Measurements from ENCODE around the gene DCUN1D2. TPM values are rescaled to one million over a fixed set of nuclear protein-coding genes. Genes with fewer than 3 reads are reported as not detected.

DCUN1D2 gene
- total and polyA plus RNA-seq, 8 donors = 7.3 to 43.0 (median 21.7) TPM

DNA sequence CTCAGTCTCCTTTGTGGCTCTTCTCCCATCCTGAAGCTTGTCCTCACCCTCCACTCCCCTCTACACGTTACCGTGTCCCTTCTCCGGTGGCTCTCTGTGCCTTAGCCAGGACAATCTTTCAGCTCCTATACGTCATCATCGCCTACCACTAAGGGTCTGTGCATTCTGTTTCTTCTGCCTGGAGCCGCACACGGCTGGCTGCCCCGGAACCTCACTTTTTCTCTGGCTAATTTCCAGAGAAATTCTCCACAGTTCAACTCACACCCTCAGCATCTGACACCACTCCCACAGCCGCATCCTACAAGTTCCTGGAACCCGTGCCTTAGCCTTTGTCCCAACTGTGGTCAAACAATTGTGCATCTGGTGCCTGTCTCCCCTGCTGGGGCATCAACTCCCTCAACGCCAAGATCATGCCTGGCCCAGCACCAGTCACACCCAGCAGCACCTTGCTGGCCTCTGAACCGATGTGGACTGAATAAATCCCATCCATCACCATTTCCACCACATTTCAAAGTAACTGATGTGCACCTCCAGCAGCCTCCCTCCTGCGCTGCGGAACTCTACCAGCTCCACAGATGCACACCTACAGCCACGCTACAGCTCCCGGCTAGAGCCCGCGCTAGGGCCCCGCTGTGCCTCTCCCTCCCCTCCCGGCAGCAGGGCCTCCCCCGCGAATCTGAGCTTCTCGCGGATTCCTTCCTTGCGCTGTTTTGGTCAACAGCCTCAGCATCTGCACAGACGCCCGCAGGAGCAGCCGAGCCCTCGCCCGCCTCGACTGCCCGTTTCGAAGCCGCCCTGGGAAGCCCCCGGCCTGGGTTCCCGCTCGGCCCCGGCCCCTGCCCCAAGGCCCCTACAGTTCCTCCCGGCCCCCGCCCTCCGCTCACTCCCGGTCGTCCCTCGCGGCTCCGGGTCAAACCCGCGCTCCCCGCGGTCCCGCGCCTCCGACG lies 689 bp downstream of the DCUN1D2 start:
- Histone ChIP-seq H3K4me1 (peaks cover 50 to 72% (median 60%) of the 10 kb centered on the region in 4 donors), H3K9me3 (no peaks in the 10 kb centered on the region), H3K27ac (peak overlapping the region; percentile 90 to 96 (median 94)), H3K36me3 (no peaks in the 10 kb centered on the region), H3K4me3 (peak overlapping the region; percentile 87 to 97 (median 90)), H3K27me3 (no peaks in the 10 kb centered on the region)
- peak; percentile 38 to 67 for DNase-seq
- WGBS, 5 donors = 2 to 5% (median 5%) methylated on average over 23 to 54 of the region's 54 CpGs
- TF ChIP-seq EP300 (IDR thresholded peaks at IDR 0.05) (no peak), POLR2A (IDR thresholded peaks at IDR 0.05) (no peak), POLR2AphosphoS5 (IDR thresholded peaks at IDR 0.05) (no peak)
- TF ChIP-seq, protein P1, sequence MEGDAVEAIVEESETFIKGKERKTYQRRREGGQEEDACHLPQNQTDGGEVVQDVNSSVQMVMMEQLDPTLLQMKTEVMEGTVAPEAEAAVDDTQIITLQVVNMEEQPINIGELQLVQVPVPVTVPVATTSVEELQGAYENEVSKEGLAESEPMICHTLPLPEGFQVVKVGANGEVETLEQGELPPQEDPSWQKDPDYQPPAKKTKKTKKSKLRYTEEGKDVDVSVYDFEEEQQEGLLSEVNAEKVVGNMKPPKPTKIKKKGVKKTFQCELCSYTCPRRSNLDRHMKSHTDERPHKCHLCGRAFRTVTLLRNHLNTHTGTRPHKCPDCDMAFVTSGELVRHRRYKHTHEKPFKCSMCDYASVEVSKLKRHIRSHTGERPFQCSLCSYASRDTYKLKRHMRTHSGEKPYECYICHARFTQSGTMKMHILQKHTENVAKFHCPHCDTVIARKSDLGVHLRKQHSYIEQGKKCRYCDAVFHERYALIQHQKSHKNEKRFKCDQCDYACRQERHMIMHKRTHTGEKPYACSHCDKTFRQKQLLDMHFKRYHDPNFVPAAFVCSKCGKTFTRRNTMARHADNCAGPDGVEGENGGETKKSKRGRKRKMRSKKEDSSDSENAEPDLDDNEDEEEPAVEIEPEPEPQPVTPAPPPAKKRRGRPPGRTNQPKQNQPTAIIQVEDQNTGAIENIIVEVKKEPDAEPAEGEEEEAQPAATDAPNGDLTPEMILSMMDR (IDR thresholded peaks at IDR 0.05) = no peak
- intact Hi-C loops (cut with DNase I; ENCODE audit: low total_unique reads) = no loop called here

DNA sequence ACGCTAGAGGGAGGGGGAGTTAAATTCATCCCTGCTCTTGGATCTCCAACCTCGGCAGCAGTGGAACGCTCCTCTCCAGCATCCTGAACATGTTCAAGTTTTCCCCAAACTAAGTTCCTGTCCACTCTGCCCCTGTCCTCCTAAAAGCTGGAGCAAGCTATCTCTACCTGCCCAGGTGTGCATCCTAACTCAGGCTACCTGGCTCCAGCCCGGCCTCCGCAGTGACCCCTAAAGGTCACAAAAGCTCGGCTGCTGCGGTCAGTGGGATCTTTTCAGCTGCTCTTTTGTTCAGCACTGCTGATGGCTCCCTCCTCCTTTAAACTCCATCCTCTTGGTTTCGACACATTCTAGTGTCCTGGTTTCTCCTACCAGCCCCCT lies 1.4 kb downstream of the DCUN1D2 start:
- intact Hi-C loops (cut with DNase I; ENCODE audit: low total_unique reads) = no loop called here
- H3K27ac ChIP-seq = peak overlapping the region in 3 of 5 donors; percentile 93 to 94 (median 94)
- H3K9me3 ChIP-seq = no peaks in the 10 kb centered on the region
- no peaks in the 10 kb centered on the region for H3K27me3 ChIP-seq
- no peak for DNase-seq
- peak overlapping the region; percentile 87 to 97 (median 90) for H3K4me3 ChIP-seq
- WGBS, 5 donors = 36 to 50% (median 44%) methylated on average over 8 of the region's 8 CpGs
- TF ChIP-seq POLR2A (IDR thresholded peaks at IDR 0.05) (no peak), EP300 (IDR thresholded peaks at IDR 0.05) (no peak), POLR2AphosphoS5 (IDR thresholded peaks at IDR 0.05) (no peak)
- TF ChIP-seq, protein P1 (IDR thresholded peaks at IDR 0.05) = no peak
- H3K36me3 ChIP-seq = no peaks in the 10 kb centered on the region
- peaks cover 44 to 71% (median 60%) of the 10 kb centered on the region in 4 donors for H3K4me1 ChIP-seq

DNA sequence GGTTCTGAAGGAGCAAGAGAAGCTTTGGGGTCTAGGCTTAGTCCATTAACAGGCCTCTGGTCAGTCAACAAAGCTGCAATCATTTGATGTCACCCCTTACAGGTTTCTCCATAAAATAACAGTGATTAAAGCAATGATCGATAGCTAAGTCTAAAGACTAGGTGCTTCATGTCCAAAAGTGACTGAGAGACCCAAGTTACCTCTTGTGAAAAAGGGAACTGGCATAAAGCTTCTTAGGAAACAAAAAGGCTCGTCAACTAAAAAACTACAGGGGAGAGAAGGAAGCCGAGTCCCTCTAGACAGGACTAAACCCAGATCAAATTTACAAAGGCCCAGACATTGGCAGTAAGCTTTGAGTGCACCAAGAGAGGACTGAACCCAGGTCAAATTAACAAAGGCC lies 2.2 kb downstream of the DCUN1D2 start:
- Histone ChIP-seq H3K4me3 (no peak overlapping the region), H3K9me3 (no peaks in the 10 kb centered on the region), H3K4me1 (peaks cover 36 to 70% (median 57%) of the 10 kb centered on the region in 4 donors), H3K36me3 (peaks cover 0 to 6% (median 5%) of the 10 kb centered on the region in 4 donors), H3K27me3 (no peaks in the 10 kb centered on the region), H3K27ac (no peak overlapping the region)
- no peak for TF ChIP-seq POLR2AphosphoS5 (IDR thresholded peaks at IDR 0.05)
- no peak for TF ChIP-seq EP300 (IDR thresholded peaks at IDR 0.05)
- TF ChIP-seq POLR2A (IDR thresholded peaks at IDR 0.05) = no peak
- TF ChIP-seq, protein P1 (IDR thresholded peaks at IDR 0.05) = no peak
- 57 to 85% (median 72%) methylated on average over 3 of the region's 3 CpGs for WGBS, 5 donors
- no peak for DNase-seq
- intact Hi-C loops (cut with DNase I; ENCODE audit: low total_unique reads) = no loop called here

DNA sequence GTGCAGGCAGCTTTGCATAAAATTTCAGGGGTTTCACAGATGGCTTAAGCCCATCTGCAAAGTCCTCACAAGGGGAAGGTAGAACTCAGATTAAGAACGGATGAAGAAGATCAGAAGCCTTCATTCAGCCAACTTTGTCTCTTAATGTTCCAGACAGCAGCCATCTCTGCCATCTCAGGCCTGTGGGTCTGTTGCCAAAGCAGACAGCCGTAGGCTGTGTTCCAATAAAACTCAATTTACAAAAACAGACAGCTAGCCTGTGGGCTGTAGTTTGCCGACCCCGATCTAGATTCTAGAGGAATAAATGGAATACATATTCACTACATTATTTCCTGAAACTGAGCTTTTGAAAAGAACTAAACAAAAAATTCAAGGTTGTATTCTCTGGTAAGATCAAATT lies 3.8 kb downstream of the DCUN1D2 start:
- 60 to 90% (median 80%) methylated on average over 4 of the region's 4 CpGs for WGBS, 5 donors
- DNase-seq = no peak
- Histone ChIP-seq H3K9me3 (no peaks in the 10 kb centered on the region), H3K4me3 (no peak overlapping the region), H3K36me3 (peaks cover 0 to 7% (median 5%) of the 10 kb centered on the region in 4 donors), H3K4me1 (peaks cover 20 to 68% (median 47%) of the 10 kb centered on the region in 4 donors), H3K27ac (no peak overlapping the region), H3K27me3 (no peaks in the 10 kb centered on the region)
- intact Hi-C loops (cut with DNase I; ENCODE audit: low total_unique reads) = no loop called here
- TF ChIP-seq, protein P1 (IDR thresholded peaks at IDR 0.05) = no peak
